OCI-LY3 (cell line): ENCODE measurements around the gene RGS6.
A peak's percentile ranks its signal among the peaks of the same experiment; 100 is the strongest.

ENCODE experiments used
- H2AFZ ChIP-seq: fragments of 200-600, 300-600 bp; shearing (Covaris generic); 2 replicates; pipeline ENCODE4 v1.6.0; 2014; ENCODE audit warnings: antibody characterized with exemption, low read depth, low read length
- H3K27ac ChIP-seq: fragments of 200-600, 300-600 bp; sonication (generic); 2 replicates; pipeline ENCODE4 v1.5.1; 2014; ENCODE audit warnings: mild to moderate bottlenecking, low read length, moderate library complexity, mixed read lengths
- H3K27me3 ChIP-seq: fragments of 200-600, 300-600 bp; sonication (generic); 2 replicates; pipeline ENCODE4 v1.6.1; 2014; ENCODE audit warnings: low read depth, low read length, mixed read lengths
- H3K36me3 ChIP-seq: fragments of 200-600, 300-600 bp; sonication (generic); replicated peaks from 2 replicates; pipeline ENCODE3; 2014; ENCODE audit warnings: low read depth, low read length, mixed read lengths
- H3K4me1 ChIP-seq: fragments of 300-600, 200-600 bp; sonication (generic); 2 replicates; pipeline ENCODE4 v1.6.1; 2014; ENCODE audit warnings: low read length, mixed read lengths
- H3K4me2 ChIP-seq: fragments of 200-600, 300-600 bp; sonication (generic); 2 replicates; pipeline ENCODE4 v1.6.1; 2014; ENCODE audit warnings: low read length, mixed read lengths
- H3K4me3 ChIP-seq: fragments of 300-600, 200-600 bp; sonication (generic); 2 replicates; pipeline ENCODE4 v1.5.1; 2014; ENCODE audit warnings: antibody characterized with exemption, mild to moderate bottlenecking, low read length, moderate library complexity
- H3K79me2 ChIP-seq: fragments of 300-600, 200-600 bp; shearing (Covaris generic); 2 replicates; pipeline ENCODE4 v1.6.1; 2014; ENCODE audit warnings: mild to moderate bottlenecking, low read length, mixed read lengths
- H3K9ac ChIP-seq: fragments of 300-600, 200-600 bp; shearing (Covaris generic); 2 replicates; pipeline ENCODE4 v1.6.0; 2014; ENCODE audit warnings: mild to moderate bottlenecking, low read length, moderate library complexity
- H3K9me3 ChIP-seq: fragments of 200-600, 300-600 bp; shearing (Covaris generic); 2 replicates; pipeline ENCODE4 v1.6.1; 2014; ENCODE audit warnings: low read length, mixed read lengths; ENCODE audit not compliant: insufficient read depth
- H4K20me1 ChIP-seq: fragments of 200-600, 300-600 bp; sonication (generic); 2 replicates; pipeline ENCODE4 v1.6.1; 2016; ENCODE audit warnings: low read length, mixed read lengths; ENCODE audit not compliant: insufficient read depth
- CTCF ChIP-seq: fragments of 200-600, 300-600 bp; sonication (generic); IDR thresholded peaks from 2 replicates; pipeline ENCODE4 v1.5.1; 2014; ENCODE audit warnings: antibody characterized with exemption, low read length, low read depth
- EZH2phosphoT487 ChIP-seq: fragments of 200-600 bp; shearing (Covaris generic); IDR thresholded peaks from 2 replicates; pipeline ENCODE4 v1.6.1; 2018; ENCODE audit warnings: antibody characterized with exemption, mixed run types, low read depth

The RGS6 gene

GRCh38 chr14:72448212-72448611, 516.0 kb downstream of the RGS6 start:
- Histone ChIP-seq H3K36me3 (no peaks in the 10 kb centered on the region), H3K9ac (no peak overlapping the region), H3K4me1 (peaks cover 19% of the 10 kb centered on the region), H3K79me2 (no peaks in the 10 kb centered on the region), H3K4me2 (no peak overlapping the region), H3K9me3 (no peaks in the 10 kb centered on the region), H3K27me3 (0 out of 2 replicates have a peak, but pooled peaks cover 5% of the 10 kb centered on the region), H4K20me1 (no peaks in the 10 kb centered on the region), H3K27ac (no peak overlapping the region), H3K4me3 (no peak overlapping the region), H2AFZ (no peak overlapping the region)
- TF ChIP-seq EZH2phosphoT487, result no peak
- TF ChIP-seq CTCF, result no peak

- H2AFZ ChIP-seq, result no peak overlapping the region
- H3K27ac ChIP-seq, result no peak overlapping the region
- peaks cover 16% of the 10 kb centered on the region; the same call in 1 of the 2 replicates for H3K27me3 ChIP-seq
- no peak overlapping the region for H3K4me3 ChIP-seq
- H4K20me1 ChIP-seq, result no peaks in the 10 kb centered on the region
- H3K9me3 ChIP-seq, result no peaks in the 10 kb centered on the region
- H3K4me1 ChIP-seq, result peaks cover 9% of the 10 kb centered on the region
- no peak overlapping the region for H3K9ac ChIP-seq
- no peak overlapping the region for H3K4me2 ChIP-seq
- no peak for TF ChIP-seq CTCF
- TF ChIP-seq EZH2phosphoT487, result no peak
- no peaks in the 10 kb centered on the region for H3K79me2 ChIP-seq
- H3K36me3 ChIP-seq, result no peaks in the 10 kb centered on the region
These were observed 518.3 kb downstream of the RGS6 start for GRCh38 chr14:72450473-72451044.

GRCh38 chr14:72451054-72451972, 519.1 kb downstream of the RGS6 start:
- Histone ChIP-seq H3K79me2 (no peaks in the 10 kb centered on the region), H3K27me3 (peaks cover 17% of the 10 kb centered on the region; the same call in 1 of the 2 replicates), H2AFZ (no peak overlapping the region), H3K4me3 (no peak overlapping the region), H3K36me3 (no peaks in the 10 kb centered on the region), H4K20me1 (no peaks in the 10 kb centered on the region), H3K9me3 (no peaks in the 10 kb centered on the region), H3K4me2 (0 out of 2 replicates have a peak overlapping the region, but pooled peaks have one; percentile 12), H3K27ac (no peak overlapping the region), H3K9ac (no peak overlapping the region), H3K4me1 (peaks cover 9% of the 10 kb centered on the region)
- TF ChIP-seq EZH2phosphoT487 (no peak), CTCF (no peak)

GRCh38 chr14:72452774-72453173, 520.5 kb downstream of the RGS6 start:
- peaks cover 21% of the 10 kb centered on the region; the same call in 1 of the 2 replicates for H3K27me3 ChIP-seq
- no peaks in the 10 kb centered on the region for H4K20me1 ChIP-seq
- no peak overlapping the region for H2AFZ ChIP-seq
- no peak overlapping the region for H3K4me3 ChIP-seq
- no peaks in the 10 kb centered on the region for H3K36me3 ChIP-seq
- no peaks in the 10 kb centered on the region for H3K9me3 ChIP-seq
- H3K9ac ChIP-seq, result no peak overlapping the region
- H3K79me2 ChIP-seq, result no peaks in the 10 kb centered on the region
- H3K4me1 ChIP-seq, result peaks cover 9% of the 10 kb centered on the region
- no peak overlapping the region for H3K27ac ChIP-seq
- TF ChIP-seq EZH2phosphoT487 (no peak), CTCF (no peak)
- H3K4me2 ChIP-seq, result no peak overlapping the region
